Retinal pigment epithelial cell (primary cell): ENCODE results near the gene DEFB126.

Source experiments
- DNase-seq: peaks from one replicate; pipeline ENCODE4 v3.0.0-alpha.2; 2010; ENCODE audit warnings: low read depth
- H3K4me3 ChIP-seq: 2 replicates; pipeline ENCODE4 v1.5.1; 2011; ENCODE audit warnings: mild to moderate bottlenecking, low read length, control low read depth, moderate library complexity
- TF ChIP-seq, protein P1 (sequence below): conservative IDR thresholded peaks from 2 replicates; pipeline ENCODE4 v1.5.1; 2011; ENCODE audit warnings: low read depth, low read length, control low read depth, inconsistent platforms

Gene DEFB126

DNA sequence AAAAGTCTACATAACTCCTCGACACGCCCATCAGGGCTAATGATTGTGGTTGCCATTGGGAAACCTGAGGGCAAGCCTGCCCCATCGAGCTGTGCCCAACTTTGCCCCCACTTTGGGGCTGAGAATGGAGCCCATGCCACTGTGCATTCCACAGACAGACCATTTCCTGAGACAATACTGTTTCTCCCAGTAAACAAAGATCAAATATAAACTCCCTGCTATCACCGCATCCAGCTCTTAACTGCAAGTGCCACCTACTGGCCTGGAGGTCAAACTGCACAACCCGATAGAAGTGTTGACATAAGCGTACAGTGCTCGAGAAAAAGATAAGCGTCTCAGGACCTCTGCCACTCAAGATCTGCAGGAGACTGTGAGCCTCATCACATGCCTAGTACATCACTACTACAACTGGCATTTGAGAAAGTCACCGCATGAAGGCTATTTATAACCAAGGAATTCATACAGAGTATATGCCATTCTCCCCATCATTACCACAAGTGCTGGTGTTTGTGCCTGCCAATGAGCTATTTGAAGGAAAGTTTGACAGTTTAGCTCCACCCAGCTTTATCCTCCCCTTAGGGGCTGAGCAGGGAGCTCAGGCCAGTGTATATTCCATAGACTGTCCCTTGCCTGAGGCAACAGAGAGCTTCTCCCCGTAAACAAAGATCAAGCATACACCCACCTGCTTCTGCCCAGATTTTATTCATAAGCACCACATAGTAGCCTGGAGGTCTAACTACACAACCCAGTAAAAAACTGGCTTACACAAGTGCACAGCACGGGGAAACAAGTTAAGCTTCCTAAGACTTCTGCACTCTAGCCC, 4.5 kb upstream of the DEFB126 start:
- no peak for DNase-seq
- no peak overlapping the region for H3K4me3 ChIP-seq
- TF ChIP-seq, protein P1, sequence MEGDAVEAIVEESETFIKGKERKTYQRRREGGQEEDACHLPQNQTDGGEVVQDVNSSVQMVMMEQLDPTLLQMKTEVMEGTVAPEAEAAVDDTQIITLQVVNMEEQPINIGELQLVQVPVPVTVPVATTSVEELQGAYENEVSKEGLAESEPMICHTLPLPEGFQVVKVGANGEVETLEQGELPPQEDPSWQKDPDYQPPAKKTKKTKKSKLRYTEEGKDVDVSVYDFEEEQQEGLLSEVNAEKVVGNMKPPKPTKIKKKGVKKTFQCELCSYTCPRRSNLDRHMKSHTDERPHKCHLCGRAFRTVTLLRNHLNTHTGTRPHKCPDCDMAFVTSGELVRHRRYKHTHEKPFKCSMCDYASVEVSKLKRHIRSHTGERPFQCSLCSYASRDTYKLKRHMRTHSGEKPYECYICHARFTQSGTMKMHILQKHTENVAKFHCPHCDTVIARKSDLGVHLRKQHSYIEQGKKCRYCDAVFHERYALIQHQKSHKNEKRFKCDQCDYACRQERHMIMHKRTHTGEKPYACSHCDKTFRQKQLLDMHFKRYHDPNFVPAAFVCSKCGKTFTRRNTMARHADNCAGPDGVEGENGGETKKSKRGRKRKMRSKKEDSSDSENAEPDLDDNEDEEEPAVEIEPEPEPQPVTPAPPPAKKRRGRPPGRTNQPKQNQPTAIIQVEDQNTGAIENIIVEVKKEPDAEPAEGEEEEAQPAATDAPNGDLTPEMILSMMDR: peak; percentile 33

DNA sequence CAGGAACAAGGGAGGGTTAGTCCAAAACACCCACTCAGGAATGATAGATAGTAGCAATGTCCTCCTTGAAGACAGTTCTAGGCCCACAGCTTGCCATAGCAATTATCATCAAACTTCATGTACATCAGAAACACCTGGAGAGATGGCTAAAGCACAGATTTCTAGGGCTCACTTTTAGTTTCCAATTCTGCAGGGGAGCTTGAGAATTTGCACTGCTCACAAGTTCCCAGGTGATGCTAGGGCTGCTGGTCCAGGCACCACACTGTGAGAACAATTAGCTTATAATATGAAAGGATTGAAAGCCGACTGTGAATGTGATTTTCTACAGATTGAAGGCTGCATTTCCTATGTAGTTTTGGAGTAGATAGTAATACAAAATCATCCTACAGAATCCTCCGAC, 3.5 kb downstream of the DEFB126 start:
- H3K4me3 ChIP-seq: no peak overlapping the region
- no peak for DNase-seq
- TF ChIP-seq, protein P1: no peak

DNA sequence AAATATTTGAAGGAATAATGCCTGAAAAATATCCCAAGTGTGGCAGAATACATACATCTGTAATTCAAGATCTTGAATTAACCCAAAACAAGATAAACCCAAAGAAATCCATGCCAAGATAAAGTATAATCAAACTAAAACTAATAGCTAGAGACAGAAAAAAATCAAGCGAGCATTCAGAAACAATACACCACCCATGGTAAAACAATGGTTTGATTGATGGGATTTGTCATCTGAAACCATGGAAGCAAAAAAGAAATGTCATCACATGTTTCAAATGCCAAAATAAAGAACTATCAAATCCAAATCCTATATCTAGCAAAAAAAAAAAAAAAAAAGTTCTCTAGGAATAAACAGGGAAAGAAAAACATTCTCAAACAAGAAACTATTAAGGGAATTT, 9.7 kb downstream of the DEFB126 start:
- no peak for DNase-seq
- no peak overlapping the region for H3K4me3 ChIP-seq
- TF ChIP-seq, protein P1: no peak

DNA sequence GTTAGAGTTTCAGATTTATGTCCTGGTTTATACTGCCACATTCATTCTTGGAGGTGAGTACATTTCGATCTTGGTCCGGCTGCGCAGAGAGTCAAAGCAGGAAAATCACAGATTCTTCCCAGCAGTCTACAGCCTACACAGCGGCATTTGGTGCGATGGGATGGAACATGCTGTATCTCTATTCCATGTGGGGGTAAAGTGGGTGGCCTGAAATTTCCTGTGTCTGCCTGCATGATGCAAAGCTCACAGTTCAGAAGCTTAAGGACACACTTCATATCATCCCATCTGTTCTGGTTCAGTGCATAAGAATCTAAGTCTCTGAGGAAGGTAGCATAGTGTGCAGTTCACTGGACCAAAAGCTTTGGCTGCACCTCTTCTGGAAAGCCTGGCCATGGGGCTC, 14.8 kb downstream of the DEFB126 start, which contains the start of gene DEFB127:
Gene DEFB127 (plus strand): TSS at position 301 of the 400 bp plus-strand sequence. CDS start 91 bp downstream, at position 392.
- no peak for DNase-seq
- H3K4me3 ChIP-seq: no peak within 1 kb of the TSS
- TF ChIP-seq, protein P1: no peak

DNA sequence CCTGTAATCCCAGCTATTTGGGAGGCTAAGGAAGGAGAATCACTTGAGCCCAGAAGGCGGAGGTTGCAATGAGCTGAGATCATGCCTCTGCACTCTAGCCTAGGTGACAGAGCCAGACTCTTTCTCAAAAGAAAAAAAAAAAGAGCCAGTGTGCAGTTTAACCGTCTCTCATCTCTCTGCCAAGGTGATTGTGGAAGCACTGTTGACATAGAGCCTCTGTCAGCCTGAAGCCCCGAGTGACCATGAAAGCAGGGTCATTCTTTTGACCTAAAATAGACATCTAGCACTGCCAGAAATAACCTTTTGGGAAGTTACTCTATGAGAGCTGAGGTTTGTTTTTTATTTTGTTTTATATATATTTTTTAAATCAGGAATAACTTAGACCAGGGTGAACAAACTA, 22.2 kb downstream of the DEFB126 start:
- no peak overlapping the region for H3K4me3 ChIP-seq
- TF ChIP-seq, protein P1: no peak
- DNase-seq: no peak

DNA sequence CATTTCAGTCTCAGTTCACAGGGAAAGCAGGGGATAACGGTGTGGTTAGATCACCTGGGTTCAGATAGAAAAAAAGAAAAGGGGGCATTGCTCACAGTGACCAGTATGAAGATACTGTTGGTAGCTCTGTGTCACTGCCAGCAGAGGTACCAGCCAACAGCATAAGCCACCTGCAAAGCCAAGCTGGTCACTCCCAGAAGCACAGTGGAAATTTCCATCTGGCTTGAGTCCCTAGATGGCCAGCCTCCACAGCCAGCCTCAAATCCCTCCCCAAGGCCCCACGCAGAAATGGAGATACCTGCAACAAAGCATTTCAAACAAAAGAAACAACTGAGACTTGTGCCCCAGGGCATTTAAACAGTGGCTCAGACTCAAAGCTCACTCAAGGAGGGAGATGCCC, 26.5 kb downstream of the DEFB126 start:
- DNase-seq: no peak
- H3K4me3 ChIP-seq: no peak overlapping the region
- TF ChIP-seq, protein P1: no peak

DNA sequence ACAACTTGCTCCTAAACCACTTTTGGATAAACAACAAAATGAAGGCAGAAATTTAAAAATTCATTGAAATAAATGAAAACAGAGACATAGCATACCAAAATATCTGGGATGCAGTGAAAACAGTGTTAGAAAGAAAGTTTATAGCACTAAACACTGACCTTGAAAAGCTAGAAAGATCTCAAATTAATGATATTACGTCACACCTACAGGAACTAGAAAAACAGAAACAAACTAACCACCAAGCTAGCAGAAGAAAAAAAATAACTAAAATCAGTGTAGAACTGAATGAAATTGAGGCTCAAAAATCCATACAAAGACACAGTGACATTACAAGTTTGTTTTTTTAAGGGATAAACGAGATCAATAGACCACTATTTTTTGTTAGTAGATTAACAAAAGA, 41.9 kb downstream of the DEFB126 start:
- H3K4me3 ChIP-seq: no peak overlapping the region
- DNase-seq: no peak
- TF ChIP-seq, protein P1: no peak
